GM10248 (cell line): ENCODE measurements around the gene TSR1.

Experiments used
- CTCF ChIA-PET: fragments of 300-600 bp; sonication (Branson Sonifier 250); formaldehyde crosslinking; extraction: SDS; loops from one replicate; lab custom pipeline; 2021; ENCODE audit warnings: antibody characterized with exemption; lab: Yijun Ruan, JAX
- POLR2A ChIA-PET: fragments of 350-650 bp; sonication (Branson Sonifier 250); formaldehyde crosslinking; extraction: SDS; loops from one replicate; lab custom pipeline; 2020; ENCODE audit warnings: antibody characterized with exemption; lab: Yijun Ruan, JAX
- DNase-seq: peaks from one replicate; pipeline ENCODE4 v3.0.0; 2012; ENCODE audit errors: extremely low spot score
- CTCF ChIP-seq: IDR thresholded peaks from 2 replicates; pipeline ENCODE4 v1.5.1; 2012; ENCODE audit warnings: mild to moderate bottlenecking, low read depth; ENCODE audit errors: extremely low read depth, missing control alignments, control extremely low read depth

Gene TSR1

GRCh38 chr17:2374549-2375285, 38.5 kb upstream of the TSR1 start:
- no peak for DNase-seq
- CTCF ChIA-PET: interaction anchor here (1.5 to 14.0 kb wide), 4 partner anchors 8 to 42 kb away, joined by 5 to 404 read pairs (median 14); no protein-coding TSS in a partner anchor
- POLR2A ChIA-PET: no interaction called here
- no peak for TF ChIP-seq CTCF

- CTCF ChIA-PET: interaction anchor here (1.5 to 2.5 kb wide), 2 partner anchors 10 to 43 kb away, joined by 6 to 21 read pairs; no protein-coding TSS in a partner anchor
Measured at GRCh38 chr17:2373179-2373578, 36.9 kb upstream of the TSR1 start.

GRCh38 chr17:2372681-2373080, 36.4 kb upstream of the TSR1 start:
- DNase-seq: no peak
- POLR2A ChIA-PET: no interaction called here
- no peak for TF ChIP-seq CTCF
- CTCF ChIA-PET: interaction anchor here (2.5 kb wide), 1 partner anchor 10 kb away, joined by 21 read pairs; no protein-coding TSS in a partner anchor

More at GRCh38 chr17:2373179-2373578, 36.9 kb upstream of the TSR1 start:
- DNase-seq: no peak
- TF ChIP-seq CTCF: no peak
- POLR2A ChIA-PET: no interaction called here

GRCh38 chr17:2372180-2372579, 35.9 kb upstream of the TSR1 start:
- ChIA-PET CTCF (interaction anchor here (2.5 kb wide), 1 partner anchor 11 kb away, joined by 21 read pairs; no protein-coding TSS in a partner anchor), POLR2A (no interaction called here)
- DNase-seq: no peak
- no peak for TF ChIP-seq CTCF

- TF ChIP-seq CTCF: no peak
- ChIA-PET POLR2A (no interaction called here), CTCF (interaction anchor here (1.2 to 4.2 kb wide), 3 partner anchors 11 to 126 kb away, joined by 3 to 39 read pairs (median 17); no protein-coding TSS in a partner anchor)
- no peak for DNase-seq
Measured at GRCh38 chr17:2371183-2372130, 35.2 kb upstream of the TSR1 start.

- ChIA-PET CTCF (interaction anchor here (1.8 to 4.2 kb wide), 4 partner anchors 12 to 47 kb away, joined by 6 to 39 read pairs (median 12); no protein-coding TSS in a partner anchor), POLR2A (no interaction called here)
- DNase-seq: no peak
- no peak for TF ChIP-seq CTCF
Measured at GRCh38 chr17:2370211-2370589, 33.9 kb upstream of the TSR1 start.
